Calu3 (cell line): ENCODE results near the gene SMCHD1. TPM values are rescaled to one million over a fixed set of nuclear protein-coding genes. Genes with fewer than 3 reads are reported as not detected.

Source experiments
- BruUV-seq: library from RNA; stranded (reverse); fragments of 400-500 nt; replicated peaks from 2 replicates; lab custom pipeline; 2021; lab: Mats Ljungman, UMichigan
- CTCF ChIA-PET: fragments of 300-600 bp; sonication (Branson Sonifier 250); formaldehyde crosslinking; loops from one replicate; lab custom pipeline; 2022; ENCODE audit warnings: antibody characterized with exemption; lab: Charles Lee
- DNase-seq: peaks from one replicate; pipeline ENCODE4 v3.0.0; 2022
- H3K27ac Mint-ChIP-seq: one replicate; pipeline ENCODE4 v1.8.0; 2022; ENCODE audit warnings: mixed read lengths; ENCODE audit not compliant: unreplicated experiment
- H3K27me3 Mint-ChIP-seq: one replicate; pipeline ENCODE4 v1.8.0; 2022; ENCODE audit warnings: mixed read lengths; ENCODE audit not compliant: unreplicated experiment
- H3K36me3 Mint-ChIP-seq: one replicate; pipeline ENCODE4 v1.8.0; 2022; ENCODE audit warnings: mild to moderate bottlenecking, moderate library complexity, mixed read lengths; ENCODE audit not compliant: insufficient read depth, unreplicated experiment
- H3K4me1 Mint-ChIP-seq: one replicate; pipeline ENCODE4 v1.8.0; 2022; ENCODE audit warnings: mild to moderate bottlenecking, low read depth, mixed read lengths; ENCODE audit not compliant: unreplicated experiment
- H3K4me3 Mint-ChIP-seq: one replicate; pipeline ENCODE4 v1.8.0; 2022; ENCODE audit warnings: mild to moderate bottlenecking, low read depth, moderate library complexity, mixed read lengths; ENCODE audit not compliant: unreplicated experiment
- H3K9me3 Mint-ChIP-seq: one replicate; pipeline ENCODE4 v1.8.0; 2022; ENCODE audit warnings: low read depth, mixed read lengths; ENCODE audit not compliant: unreplicated experiment
- intact Hi-C: fragments of 100-400 bp; cut with micrococcal nuclease; formaldehyde crosslinking; loops from one replicate; pipeline ENCODE4 v1.10.0; 2022; ENCODE audit not compliant: unreplicated experiment
- total RNA-seq: library from RNA; stranded (reverse); gene quantifications from 2 replicates; pipeline ENCODE4 v1.2.3, GENCODE V29; 2022
- TF ChIP-seq, protein P1 (sequence below): fragments of 200-600 bp; IDR thresholded peaks from one replicate; pipeline ENCODE4 v1.8.0; 2022; ENCODE audit warnings: antibody characterized with exemption; ENCODE audit not compliant: unreplicated experiment

SMCHD1 gene
- total RNA-seq, 1 experiment from 2014 or later = 68.3 TPM

GRCh38 chr18:2692508-2692907, 37.0 kb downstream of the SMCHD1 start:
- Mint-ChIP-seq H3K4me3 (no peak overlapping the region), H3K4me1 (peaks cover 9% of the 10 kb centered on the region), H3K36me3 (peaks cover 26% of the 10 kb centered on the region), H3K9me3 (no peaks in the 10 kb centered on the region), H3K27me3 (no peaks in the 10 kb centered on the region), H3K27ac (no peak overlapping the region)
- no peak for DNase-seq
- intact Hi-C loops = no loop called here
- CTCF ChIA-PET = no interaction called here
- no TSS peak for BruUV-seq
- TF ChIP-seq, protein P1, sequence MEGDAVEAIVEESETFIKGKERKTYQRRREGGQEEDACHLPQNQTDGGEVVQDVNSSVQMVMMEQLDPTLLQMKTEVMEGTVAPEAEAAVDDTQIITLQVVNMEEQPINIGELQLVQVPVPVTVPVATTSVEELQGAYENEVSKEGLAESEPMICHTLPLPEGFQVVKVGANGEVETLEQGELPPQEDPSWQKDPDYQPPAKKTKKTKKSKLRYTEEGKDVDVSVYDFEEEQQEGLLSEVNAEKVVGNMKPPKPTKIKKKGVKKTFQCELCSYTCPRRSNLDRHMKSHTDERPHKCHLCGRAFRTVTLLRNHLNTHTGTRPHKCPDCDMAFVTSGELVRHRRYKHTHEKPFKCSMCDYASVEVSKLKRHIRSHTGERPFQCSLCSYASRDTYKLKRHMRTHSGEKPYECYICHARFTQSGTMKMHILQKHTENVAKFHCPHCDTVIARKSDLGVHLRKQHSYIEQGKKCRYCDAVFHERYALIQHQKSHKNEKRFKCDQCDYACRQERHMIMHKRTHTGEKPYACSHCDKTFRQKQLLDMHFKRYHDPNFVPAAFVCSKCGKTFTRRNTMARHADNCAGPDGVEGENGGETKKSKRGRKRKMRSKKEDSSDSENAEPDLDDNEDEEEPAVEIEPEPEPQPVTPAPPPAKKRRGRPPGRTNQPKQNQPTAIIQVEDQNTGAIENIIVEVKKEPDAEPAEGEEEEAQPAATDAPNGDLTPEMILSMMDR = no peak

- no peaks in the 10 kb centered on the region for H3K27me3 Mint-ChIP-seq
- BruUV-seq = no TSS peak
- intact Hi-C loops = no loop called here
- TF ChIP-seq, protein P1 = no peak
- H3K4me3 Mint-ChIP-seq = no peak overlapping the region
- CTCF ChIA-PET = no interaction called here
- H3K9me3 Mint-ChIP-seq = no peaks in the 10 kb centered on the region
- H3K27ac Mint-ChIP-seq = no peak overlapping the region
- peaks cover 7% of the 10 kb centered on the region for H3K4me1 Mint-ChIP-seq
- peaks cover 35% of the 10 kb centered on the region for H3K36me3 Mint-ChIP-seq
- no peak for DNase-seq
Observed at GRCh38 chr18:2697184-2697583, 41.7 kb downstream of the SMCHD1 start.

GRCh38 chr18:2699001-2699400, 43.5 kb downstream of the SMCHD1 start:
- H3K27ac Mint-ChIP-seq = no peak overlapping the region
- no peak for DNase-seq
- CTCF ChIA-PET = no interaction called here
- BruUV-seq = no TSS peak
- TF ChIP-seq, protein P1 = no peak
- H3K4me1 Mint-ChIP-seq = no peaks in the 10 kb centered on the region
- no peaks in the 10 kb centered on the region for H3K27me3 Mint-ChIP-seq
- no peaks in the 10 kb centered on the region for H3K9me3 Mint-ChIP-seq
- no peak overlapping the region for H3K4me3 Mint-ChIP-seq
- intact Hi-C loops = no loop called here
- H3K36me3 Mint-ChIP-seq = peaks cover 34% of the 10 kb centered on the region

- H3K4me3 Mint-ChIP-seq = no peak overlapping the region
- no TSS peak for BruUV-seq
- H3K27me3 Mint-ChIP-seq = no peaks in the 10 kb centered on the region
- no peaks in the 10 kb centered on the region for H3K9me3 Mint-ChIP-seq
- CTCF ChIA-PET = no interaction called here
- H3K36me3 Mint-ChIP-seq = peaks cover 39% of the 10 kb centered on the region
- H3K27ac Mint-ChIP-seq = peak overlapping the region; percentile 42
- TF ChIP-seq, protein P1 = no peak
- no peak for DNase-seq
- intact Hi-C loops = no loop called here
- H3K4me1 Mint-ChIP-seq = peaks cover 21% of the 10 kb centered on the region
Observed at GRCh38 chr18:2704541-2704940, 49.0 kb downstream of the SMCHD1 start.
